HepG2 (cell line): ENCODE results near the gene RGS1. TPM values are rescaled to one million over a fixed set of nuclear protein-coding genes. Genes with fewer than 3 reads are reported as not detected.

Source experiments
- ATAC-seq: fragments of 200-7000 bp; cut with Tn5 transposase; 3 replicates; pipeline ENCODE4 v1.9.1; 2020; ENCODE audit warnings: mild to moderate bottlenecking, moderate library complexity
- BruUV-seq: library from RNA; stranded (reverse); fragments of 400-500 nt; replicated peaks from 2 replicates; lab custom pipeline; 2021; lab: Mats Ljungman, UMichigan
- CTCF ChIA-PET: fragments of 300-600 bp; formaldehyde crosslinking; extraction: SDS; loops from one replicate; lab custom pipeline; 2021; ENCODE audit warnings: low total read pairs, inconsistent platforms, low intra/inter-chr PET ratio; lab: Yijun Ruan, JAX
- POLR2A ChIA-PET: fragments of 350-600 bp; sonication (Branson Sonifier 250); formaldehyde crosslinking; loops from one replicate; lab custom pipeline; 2020; ENCODE audit warnings: antibody characterized with exemption, inconsistent platforms; lab: Yijun Ruan, JAX
- DNase-seq: peaks from one replicate; pipeline ENCODE4 v3.0.0-alpha.2; 2015; ENCODE audit warnings: low spot score
- FAIRE-seq: peaks from 3 replicates; lab custom pipeline; 2011; peaks lifted over from hg19 to GRCh38; lab: Jason Lieb, UNC
- H2AFZ ChIP-seq: one replicate; pipeline ENCODE4 v1.6.1; 2011; ENCODE audit warnings: low read length, inconsistent platforms
- H3K27ac ChIP-seq: fragments of 300-600 bp; 3 replicates; pipeline ENCODE4 v1.8.0; 2011; ENCODE audit warnings: mixed run types, mild to moderate bottlenecking, mixed read lengths, low read length, inconsistent platforms; ENCODE audit not compliant: insufficient read depth; ENCODE audit errors: extremely low read length
- H3K27me3 ChIP-seq, 2 experiments: fragments of 200-600 bp in 1 of 2; 2 replicates in 1 of 2; 3 replicates in 1 of 2; pipeline versions ENCODE4 v1.6.0 to v1.8.0; 2011; ENCODE audit warnings: low read length in 2 of 2, mild to moderate bottlenecking in 2 of 2, moderate library complexity in 2 of 2, inconsistent platforms in 1 of 2; ENCODE audit not compliant: insufficient read depth in 2 of 2, control insufficient read depth in 1 of 2
- H3K36me3 ChIP-seq, 2 experiments: fragments of 200-600 bp in 1 of 2; replicated peaks in 1 of 2; 2 replicates in 1 of 2; 3 replicates in 1 of 2; pipeline versions ENCODE4 v1.5.1 to v1.8.0; 2011; ENCODE audit warnings: low read length in 2 of 2, inconsistent platforms in 1 of 2; ENCODE audit not compliant: insufficient read depth in 2 of 2, control insufficient read depth in 1 of 2
- H3K4me1 ChIP-seq: 2 replicates; pipeline ENCODE4 v1.5.1; 2012; ENCODE audit warnings: low read length, inconsistent platforms; ENCODE audit not compliant: insufficient read depth
- H3K4me2 ChIP-seq: 2 replicates; pipeline ENCODE4 v1.6.0; 2011; ENCODE audit warnings: low read depth, low read length, inconsistent platforms
- H3K4me3 ChIP-seq, 3 experiments: fragments of 200-600 bp in 1 of 3; sonication (generic), shearing (Covaris generic) in 1 of 3; replicated peaks in 1 of 3; 2 replicates each; pipeline ENCODE4 v1.5.1; 2011 to 2016; ENCODE audit warnings: low read length in 3 of 3, inconsistent platforms in 2 of 3, low read depth in 2 of 3, mild to moderate bottlenecking in 2 of 3, control low read depth in 1 of 3, mixed read lengths in 1 of 3; ENCODE audit not compliant: insufficient read depth in 1 of 3
- H3K79me2 ChIP-seq: one replicate; pipeline ENCODE4 v1.6.1; 2011; ENCODE audit warnings: low read length, inconsistent platforms; ENCODE audit not compliant: insufficient read depth
- H3K9ac ChIP-seq: 2 replicates; pipeline ENCODE4 v1.6.0; 2011; ENCODE audit warnings: mild to moderate bottlenecking, low read depth, low read length, inconsistent platforms; ENCODE audit not compliant: insufficient read depth
- H3K9me3 ChIP-seq: 2 replicates; pipeline ENCODE4 v1.5.1; 2012; ENCODE audit warnings: mild to moderate bottlenecking, low read length
- H4K20me1 ChIP-seq: 2 replicates; pipeline ENCODE4 v1.6.0; 2011; ENCODE audit warnings: inconsistent platforms, mild to moderate bottlenecking, low read length, moderate library complexity; ENCODE audit not compliant: insufficient read depth
- ARNT ChIP-seq: fragments of 450-650 bp; IDR thresholded peaks from 2 replicates; pipeline ENCODE4 v1.6.1; 2017
- CSRNP1 ChIP-seq: sonication (generic); formaldehyde crosslinking; IDR thresholded peaks from 2 replicates; pipeline ENCODE4 v1.8.1; 2023; ENCODE audit warnings: mild to moderate bottlenecking, missing genetic modification reagents
- E2F2 ChIP-seq: sonication (generic); formaldehyde crosslinking; IDR thresholded peaks from 2 replicates; pipeline ENCODE4 v1.4.0; 2020; ENCODE audit warnings: missing genetic modification reagents, borderline replicate concordance
- EEA1 ChIP-seq: sonication (generic); formaldehyde crosslinking; IDR thresholded peaks from 2 replicates; pipeline ENCODE4 v1.5.1; 2020; ENCODE audit warnings: mild to moderate bottlenecking, missing genetic modification reagents, borderline replicate concordance
- ELF3 ChIP-seq: IDR thresholded peaks from 2 replicates; pipeline ENCODE4 v1.6.1; 2016; ENCODE audit warnings: missing genetic modification reagents, missing compliant biosample characterization
- FOXP1 ChIP-seq, 2 experiments: fragments of 450-650 bp in 1 of 2; IDR thresholded peaks; 2 replicates each; pipeline ENCODE4 v1.6.1; 2017 to 2018; ENCODE audit warnings: antibody characterized with exemption in 1 of 2
- KAT7 ChIP-seq: IDR thresholded peaks from 2 replicates; pipeline ENCODE4 v1.6.1; 2018; ENCODE audit warnings: borderline replicate concordance, missing compliant biosample characterization
- KLF11 ChIP-seq: IDR thresholded peaks from 2 replicates; pipeline ENCODE4 v1.6.1; 2016; ENCODE audit warnings: missing compliant biosample characterization
- KLF6 ChIP-seq: IDR thresholded peaks from 2 replicates; pipeline ENCODE4 v1.8.0; 2016; ENCODE audit warnings: missing biosample characterization, missing genetic modification reagents
- KMT2B ChIP-seq: IDR thresholded peaks from 2 replicates; pipeline ENCODE4 v1.6.1; 2016; ENCODE audit warnings: missing genetic modification reagents, missing compliant biosample characterization
- MYC ChIP-seq: sonication (generic); formaldehyde crosslinking; IDR thresholded peaks from 2 replicates; pipeline ENCODE4 v1.9.0; 2021; ENCODE audit warnings: missing genetic modification reagents, borderline replicate concordance
- MYNN ChIP-seq: sonication (generic); formaldehyde crosslinking; IDR thresholded peaks from 2 replicates; pipeline ENCODE4 v1.4.0; 2020; ENCODE audit warnings: mild to moderate bottlenecking, low read depth, missing genetic modification reagents
- NPAS2 ChIP-seq: sonication (generic); formaldehyde crosslinking; IDR thresholded peaks from 2 replicates; pipeline ENCODE4 v1.8.0; 2022; ENCODE audit warnings: mild to moderate bottlenecking, missing genetic modification reagents, borderline replicate concordance
- ZKSCAN5 ChIP-seq: sonication (generic); formaldehyde crosslinking; IDR thresholded peaks from 2 replicates; pipeline ENCODE4 v1.5.1; 2020; ENCODE audit warnings: mild to moderate bottlenecking, missing genetic modification reagents
- ZNF333 ChIP-seq: sonication (generic); formaldehyde crosslinking; IDR thresholded peaks from 2 replicates; pipeline ENCODE4 v1.4.0; 2020; ENCODE audit warnings: mild to moderate bottlenecking, missing genetic modification reagents, borderline replicate concordance
- ZNF503 ChIP-seq: sonication (generic); formaldehyde crosslinking; IDR thresholded peaks from 2 replicates; pipeline ENCODE4 v1.4.0; 2020; ENCODE audit warnings: missing genetic modification reagents
- ZNF740 ChIP-seq: sonication (generic); formaldehyde crosslinking; IDR thresholded peaks from 2 replicates; pipeline ENCODE4 v1.4.0; 2020; ENCODE audit warnings: missing genetic modification reagents
- ZNF746 ChIP-seq: sonication (generic); formaldehyde crosslinking; IDR thresholded peaks from 2 replicates; pipeline ENCODE4 v1.8.0; 2022; ENCODE audit warnings: mild to moderate bottlenecking, missing genetic modification reagents
- ZSCAN29 ChIP-seq: sonication (generic); formaldehyde crosslinking; conservative IDR thresholded peaks from 2 replicates; pipeline ENCODE4 v1.4.0; 2020; ENCODE audit warnings: mild to moderate bottlenecking, missing genetic modification reagents
- WGBS: methylation state at CpG from one replicate; pipeline ENCODE4 v1.1.6; 2017; ENCODE audit warnings: low lambda C conversion rate; 5-methylcytosine and 5-hydroxymethylcytosine counted together
- in situ Hi-C: cut with HindIII; loops from 2 replicates; pipeline ENCODE4 v1.10.0; 2017; ENCODE audit warnings: low pct_unique_long_range_greater_than_20kb; ENCODE audit not compliant: extremely low pct_ligation_motif_present
- intact Hi-C: fragments of 100-400 bp; cut with micrococcal nuclease; formaldehyde crosslinking; loops from one replicate; pipeline ENCODE4 v1.10.0; 2022; ENCODE audit not compliant: unreplicated experiment
- polyA plus RNA-seq, 8 experiments: library from polyadenylated mRNA; depleted of rRNA in 3 of 8; stranded (reverse) in 7 of 8; unstranded in 1 of 8; fragments of >200 nt; fragmentation: Illumina TruSeq in 4 of 8; extraction: Trizol in 4 of 8; gene quantifications; 2 replicates each; pipeline versions ENCODE4 v1.2.1 to v1.2.3, GENCODE V29; 2011 to 2016; ENCODE audit warnings: low read depth in 4 of 8, missing spikeins in 1 of 8, mixed read lengths in 1 of 8; ENCODE audit not compliant: insufficient read depth in 1 of 8
- total RNA-seq, 5 experiments: library from RNA; depleted of rRNA; stranded (reverse); fragments of >200 nt; fragmentation: Illumina TruSeq; extraction: Trizol; gene quantifications; 2 replicates each; pipeline ENCODE4 v1.2.3, GENCODE V29; 2016; ENCODE audit warnings: low read depth in 1 of 5

Gene RGS1
- total and polyA plus RNA-seq, 2 of the 13 experiments (the other 11 are each of a cell fraction or from before 2014, with no cell fraction given), result not detected

GRCh38 chr1:192529031-192529755, 46.4 kb upstream of the RGS1 start (continued):
- TF ChIP-seq KLF6 (CRISPR knock-in tag) (no peak), ELF3 (CRISPR knock-in tag) (no peak), ZNF333 (CRISPR knock-in tag) (no peak), MYC (CRISPR knock-in tag) (no peak)

GRCh38 chr1:192529811-192530210, 45.8 kb upstream of the RGS1 start:
- 29% methylated on average over 1 of the region's 1 CpG for WGBS
- no peak for ATAC-seq
- H4K20me1 ChIP-seq, result no peaks in the 10 kb centered on the region
- no peak overlapping the region for H3K4me3 ChIP-seq
- FAIRE-seq, result no peak
- no peaks in the 10 kb centered on the region; a peak in 1 of 5 replicates for H3K27me3 ChIP-seq
- no peak overlapping the region for H3K4me2 ChIP-seq
- no peak for DNase-seq
- H3K79me2 ChIP-seq, result no peaks in the 10 kb centered on the region
- no peak overlapping the region for H3K9ac ChIP-seq
- H3K4me1 ChIP-seq, result no peaks in the 10 kb centered on the region
- no peak overlapping the region for H2AFZ ChIP-seq
- POLR2A ChIA-PET, result no interaction called here
- H3K36me3 ChIP-seq, result no peaks in the 10 kb centered on the region
- intact Hi-C loops, result no loop called here
- no peak overlapping the region for H3K27ac ChIP-seq
- in situ Hi-C loops, result no loop called here
- no TSS peak for BruUV-seq
- no peaks in the 10 kb centered on the region for H3K9me3 ChIP-seq
- CTCF ChIA-PET, result no interaction called here
- TF ChIP-seq ARNT (no peak), EEA1 (CRISPR knock-in tag) (no peak), ZNF503 (no peak), CSRNP1 (no peak), ZNF740 (CRISPR knock-in tag) (no peak), ZKSCAN5 (CRISPR knock-in tag) (no peak), MYNN (CRISPR knock-in tag) (no peak), FOXP1 (IDR thresholded peaks at IDR 0.05) (no peak), FOXP1 (CRISPR knock-in tag; IDR thresholded peaks at IDR 0.05) (no peak), KLF11 (CRISPR knock-in tag) (no peak), KMT2B (CRISPR knock-in tag) (no peak), ZSCAN29 (CRISPR knock-in tag) (no peak), E2F2 (CRISPR knock-in tag) (no peak), NPAS2 (CRISPR knock-in tag) (no peak), KAT7 (CRISPR knock-in tag) (no peak), ZNF746 (no peak)
